Right hindlimb (tissue), 1 donor: ENCODE results near the gene OR4K14.
"Not testable (repeated sequence)": the region's sequence is repeated elsewhere in the genome, so short reads cannot be mapped to it uniquely, and the experiment has no call there.

Experiments used
- DNase-seq: peaks from one replicate; pipeline ENCODE4 v3.0.0-alpha.2; 2018

OR4K14 gene

GRCh38 chr14:20019257-20019865 is at the start of gene OR4K14:
Gene OR4K14, minus strand, starts transcription at chr14:20019307. Its CDS starts 4,114 bp downstream, at chr14:20015193.
- no peak for DNase-seq

- DNase-seq, result no peak
Measured at GRCh38 chr14:20059745-20060144, 40.6 kb upstream of the OR4K14 start, which contains the start of gene OR4L1. Gene OR4L1, plus strand, starts transcription at chr14:20060045. Its CDS starts 0 bp downstream, at chr14:20060045.

GRCh38 chr14:20048202-20048601 is 29.1 kb upstream of the OR4K14 start:
- no peak for DNase-seq

GRCh38 chr14:20044243-20044642 is 25.1 kb upstream of the OR4K14 start:
- DNase-seq, result no peak

- DNase-seq, result no peak
Measured at GRCh38 chr14:20035938-20036337, 16.8 kb upstream of the OR4K14 start, which contains the start of gene OR4K13. Gene OR4K13, minus strand, starts transcription at chr14:20036038. Its CDS starts 1,280 bp downstream, at chr14:20034758.

GRCh38 chr14:20035449-20035848 is 16.3 kb upstream of the OR4K14 start:
- no peak for DNase-seq

- no peak for DNase-seq
Measured at GRCh38 chr14:20031058-20031457, 12.0 kb upstream of the OR4K14 start.

- no peak for DNase-seq
Measured at GRCh38 chr14:20008156-20008555, 11.0 kb downstream of the OR4K14 start.

- DNase-seq, result no peak
Measured at GRCh38 chr14:20002319-20002718, 16.8 kb downstream of the OR4K14 start.

GRCh38 chr14:20001863-20002262 is 17.2 kb downstream of the OR4K14 start, which contains the start of gene OR4Q2:
Gene OR4Q2, plus strand, starts transcription at chr14:20002163.
- no peak for DNase-seq

- no peak for DNase-seq
Measured at GRCh38 chr14:19993438-19993837, 25.7 kb downstream of the OR4K14 start.

GRCh38 chr14:19975291-19975690 is 43.8 kb downstream of the OR4K14 start, which contains the start of gene OR4K15:
Gene OR4K15, plus strand, starts transcription at chr14:19975591. Its CDS starts 0 bp downstream, at chr14:19975591.
- DNase-seq, result no peak

- no peak for DNase-seq
Measured at GRCh38 chr14:19974844-19975243, 44.3 kb downstream of the OR4K14 start.

- not testable (repeated sequence) for DNase-seq
Measured at GRCh38 chr14:19969735-19970134, 49.4 kb downstream of the OR4K14 start.
